K562 (cell line): ENCODE measurements around the gene DUS3L. TPM values are rescaled to one million over a fixed set of nuclear protein-coding genes. Genes with fewer than 3 reads are reported as not detected.

Experiments
- BRD9 ChIP-seq: fragments of 450-650 bp; IDR thresholded peaks from 2 replicates; pipeline ENCODE4 v1.6.1; 2018; ENCODE audit warnings: low read depth; ENCODE audit not compliant: partially characterized antibody
- CBFA2T3 ChIP-seq: fragments of 450-650 bp; IDR thresholded peaks from 2 replicates; pipeline ENCODE4 v1.6.1; 2017
- CHD1 ChIP-seq: fragments of 200-600 bp; sonication (generic); IDR thresholded peaks from one replicate; pipeline ENCODE4 v1.6.1; 2012; ENCODE audit warnings: mild to moderate bottlenecking, moderate library complexity, low read length, inconsistent platforms
- DDX20 ChIP-seq: fragments of 450-650 bp; IDR thresholded peaks from 2 replicates; pipeline ENCODE4 v1.6.1; 2016; ENCODE audit warnings: missing genetic modification characterization, low read depth, mild to moderate bottlenecking, missing compliant biosample characterization, moderate library complexity
- EP300 ChIP-seq: IDR thresholded peaks from 2 replicates; pipeline ENCODE4 v1.6.1; 2012; ENCODE audit warnings: low read length, improper control_type of control experiment
- FOXA3 ChIP-seq, 2 experiments: fragments of 450-650 bp in 1 of 2; sonication (generic) in 1 of 2; formaldehyde crosslinking; IDR thresholded peaks in 1 of 2; conservative IDR thresholded peaks in 1 of 2; 2 replicates each; pipeline versions ENCODE4 v1.4.0 to v1.8.0; 2020 to 2022; ENCODE audit warnings: mild to moderate bottlenecking in 2 of 2, missing genetic modification reagents in 1 of 2
- HMG20A ChIP-seq: fragments of 450-650 bp; formaldehyde crosslinking; conservative IDR thresholded peaks from 2 replicates; pipeline ENCODE4 v1.4.0; 2020; ENCODE audit warnings: mild to moderate bottlenecking, mixed read lengths
- MLLT1 ChIP-seq, 2 experiments: fragments of 450-650 bp; IDR thresholded peaks; 2 replicates each; pipeline ENCODE4 v1.6.1; 2016
- SMAD4 ChIP-seq: fragments of 250-450 bp; sonication (Bioruptor Pico); conservative IDR thresholded peaks from 2 replicates; pipeline ENCODE4 v1.8.0; 2021; ENCODE audit warnings: inconsistent platforms, mild to moderate bottlenecking, moderate library complexity
- STAT5A ChIP-seq: IDR thresholded peaks from 2 replicates; pipeline ENCODE4 v1.6.1; 2012; ENCODE audit warnings: low read length, inconsistent platforms, borderline replicate concordance
- YY1 ChIP-seq, 3 experiments: IDR thresholded peaks; 2 replicates each; pipeline ENCODE4 v1.6.1; 2011; ENCODE audit warnings: low read length in 2 of 3, mild to moderate bottlenecking in 2 of 3, moderate library complexity in 2 of 3, borderline replicate concordance in 1 of 3, control low read depth in 1 of 3, low read depth in 1 of 3; ENCODE audit not compliant: insufficient read depth in 3 of 3, insufficient replicate concordance in 2 of 3, control insufficient read depth in 1 of 3, insufficient read length in 1 of 3; ENCODE audit errors: extremely low read depth in 1 of 3
- ZNF121 ChIP-seq: sonication (generic); formaldehyde crosslinking; conservative IDR thresholded peaks from 2 replicates; pipeline ENCODE4 v1.8.0; 2022; ENCODE audit warnings: missing genetic modification reagents
- ZNF280B ChIP-seq: fragments of 250-450 bp; sonication (Bioruptor Pico); IDR thresholded peaks from 2 replicates; pipeline ENCODE4 v1.5.1; 2021; ENCODE audit warnings: mild to moderate bottlenecking
- ZNF316 ChIP-seq: fragments of 450-650 bp; IDR thresholded peaks from 2 replicates; pipeline ENCODE4 v1.6.1; 2016
- ZNF766 ChIP-seq: fragments of 200-800 bp; sonication (Bioruptor generic); conservative IDR thresholded peaks from 2 replicates; pipeline ENCODE4 v1.6.1; 2016; ENCODE audit warnings: missing genetic modification characterization, missing compliant biosample characterization
- polyA plus RNA-seq, 8 experiments: library from polyadenylated mRNA; depleted of rRNA in 4 of 8; stranded (reverse) in 5 of 8; unstranded in 3 of 8; fragments of >200 nt; fragmentation: Nextera tagmentation in 2 of 8; fragmentation: Illumina TruSeq in 1 of 8; extraction: Ambion mirVana in 2 of 8; extraction: Trizol in 1 of 8; gene quantifications; 2 replicates each; pipeline versions ENCODE4 v1.2.1 to v1.2.3, GENCODE V29; 2011 to 2014; ENCODE audit warnings: inconsistent platforms in 1 of 8, missing spikeins in 1 of 8
- total RNA-seq, 7 experiments: library from RNA; depleted of rRNA in 6 of 7; stranded (reverse); fragments of >200 nt in 6 of 7; fragmentation: Illumina TruSeq in 2 of 7; extraction: Trizol in 2 of 7; gene quantifications; 2 replicates each; pipeline versions ENCODE4 v1.2.1 to v1.2.3, GENCODE V29; 2011 to 2021; ENCODE audit warnings: low replicate concordance in 1 of 7
- TF ChIP-seq, protein P1 (sequence below), 2 experiments: fragments of 250-450 bp in 1 of 2; fragments of 450-650 bp in 1 of 2; sonication (Bioruptor Pico) in 1 of 2; IDR thresholded peaks; 2 replicates each; pipeline versions ENCODE4 v1.6.1 to v1.8.0; 2016 to 2021; ENCODE audit warnings: mild to moderate bottlenecking in 2 of 2, moderate library complexity in 2 of 2, missing compliant biosample characterization in 1 of 2, missing genetic modification characterization in 1 of 2
- TF ChIP-seq, protein P2 (sequence below), 2 experiments: IDR thresholded peaks; 2 replicates each; pipeline ENCODE4 v1.6.1; 2011; ENCODE audit warnings: borderline replicate concordance in 1 of 2, control low read depth in 1 of 2, low read depth in 1 of 2, low read length in 1 of 2, mild to moderate bottlenecking in 1 of 2, mixed read lengths in 1 of 2, moderate library complexity in 1 of 2; ENCODE audit not compliant: insufficient read depth in 1 of 2, insufficient read length in 1 of 2, poor library complexity in 1 of 2, severe bottlenecking in 1 of 2; ENCODE audit errors: extremely low read depth in 1 of 2
- TF ChIP-seq, protein P3 (sequence below): fragments of 250-450 bp; sonication (Bioruptor Pico); IDR thresholded peaks from 2 replicates; pipeline ENCODE4 v1.8.0; 2022; ENCODE audit warnings: moderate library complexity, mild to moderate bottlenecking, inconsistent platforms

Gene DUS3L
- total and polyA plus RNA-seq, 9 of the 15 experiments (the other 6 are each of a cell fraction or from before 2014, with no cell fraction given), result 1.7 to 102 (median 77.5) TPM

GRCh38 chr19:5799247-5800241, 8.6 kb upstream of the DUS3L start (continued):
- TF ChIP-seq ZNF121 (CRISPR knock-in tag) (peak; percentile 80), FOXA3 (CRISPR knock-in tag; conservative IDR thresholded peaks at IDR 0.05 in 1 of 2, IDR thresholded peaks at IDR 0.05 in 1 of 2) (peak in 1 of 2 experiments; percentile 47; a peak in 1 of 4 replicates), ZNF316 (no peak), SMAD4 (CRISPR knock-in tag) (peak; percentile 97), YY1 (IDR thresholded peaks at IDR 0.05; ENCODE audit: borderline replicate concordance in 1 of 3, control insufficient read depth in 1 of 3, extremely low read depth in 1 of 3, insufficient read depth in 3 of 3, insufficient read length in 1 of 3, insufficient replicate concordance in 2 of 3, low read depth in 1 of 3, low read length in 2 of 3) (peak in 2 of 3 experiments; percentile 33 to 41), EP300 (peak; percentile 92), ZNF766 (CRISPR knock-in tag) (peak; percentile 95), DDX20 (tag) (no peak), CHD1 (no peak), ZNF280B (no peak), CBFA2T3 (peak; percentile 99), BRD9 (no peak), MLLT1 (IDR thresholded peaks at IDR 0.05) (peak in 1 of 2 experiments; percentile 77; a peak in 1 of 4 replicates), HMG20A (CRISPR knock-in tag) (peak; percentile 79; the same call in 1 of the 2 replicates), STAT5A (peak; percentile 83)
- TF ChIP-seq, protein P1, sequence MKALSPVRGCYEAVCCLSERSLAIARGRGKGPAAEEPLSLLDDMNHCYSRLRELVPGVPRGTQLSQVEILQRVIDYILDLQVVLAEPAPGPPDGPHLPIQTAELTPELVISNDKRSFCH (CRISPR knock-in tag; IDR thresholded peaks at IDR 0.05), result no peak
- TF ChIP-seq, protein P1 (tag; IDR thresholded peaks at IDR 0.05), result peak; percentile 80
- TF ChIP-seq, protein P2, sequence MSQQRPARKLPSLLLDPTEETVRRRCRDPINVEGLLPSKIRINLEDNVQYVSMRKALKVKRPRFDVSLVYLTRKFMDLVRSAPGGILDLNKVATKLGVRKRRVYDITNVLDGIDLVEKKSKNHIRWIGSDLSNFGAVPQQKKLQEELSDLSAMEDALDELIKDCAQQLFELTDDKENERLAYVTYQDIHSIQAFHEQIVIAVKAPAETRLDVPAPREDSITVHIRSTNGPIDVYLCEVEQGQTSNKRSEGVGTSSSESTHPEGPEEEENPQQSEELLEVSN (IDR thresholded peaks at IDR 0.05; ENCODE audit: borderline replicate concordance in 1 of 2, extremely low read depth in 1 of 2, insufficient read depth in 1 of 2, insufficient read length in 1 of 2, low read depth in 1 of 2, low read length in 1 of 2, poor library complexity in 1 of 2, severe bottlenecking in 1 of 2), result peak; percentile 94 to 98
- TF ChIP-seq, protein P3, sequence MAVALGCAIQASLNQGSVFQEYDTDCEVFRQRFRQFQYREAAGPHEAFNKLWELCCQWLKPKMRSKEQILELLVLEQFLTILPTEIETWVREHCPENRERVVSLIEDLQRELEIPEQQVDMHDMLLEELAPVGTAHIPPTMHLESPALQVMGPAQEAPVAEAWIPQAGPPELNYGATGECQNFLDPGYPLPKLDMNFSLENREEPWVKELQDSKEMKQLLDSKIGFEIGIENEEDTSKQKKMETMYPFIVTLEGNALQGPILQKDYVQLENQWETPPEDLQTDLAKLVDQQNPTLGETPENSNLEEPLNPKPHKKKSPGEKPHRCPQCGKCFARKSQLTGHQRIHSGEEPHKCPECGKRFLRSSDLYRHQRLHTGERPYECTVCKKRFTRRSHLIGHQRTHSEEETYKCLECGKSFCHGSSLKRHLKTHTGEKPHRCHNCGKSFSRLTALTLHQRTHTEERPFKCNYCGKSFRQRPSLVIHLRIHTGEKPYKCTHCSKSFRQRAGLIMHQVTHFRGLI (CRISPR knock-in tag), result 0 out of 2 replicates have a peak, but pooled peaks have one; percentile 19
